Endothelial cell of umbilical vein (primary cell): ENCODE measurements around the gene DGUOK. TPM values are rescaled to one million over a fixed set of nuclear protein-coding genes. Genes with fewer than 3 reads are reported as not detected.

Source experiments
- BruUV-seq: library from RNA; stranded (reverse); fragments of 400-500 nt; replicated peaks from 2 replicates; lab custom pipeline; 2021; lab: Mats Ljungman, UMichigan
- CTCF ChIA-PET: fragments of 300-600, 350-600 bp; sonication (Branson Sonifier 250); formaldehyde crosslinking; loops from one replicate; lab custom pipeline; 2021; ENCODE audit warnings: antibody characterized with exemption, inconsistent platforms; lab: Charles Lee
- POLR2A ChIA-PET: fragments of 300-600, 350-600 bp; sonication (Branson Sonifier 250); formaldehyde crosslinking; loops from one replicate; lab custom pipeline; 2021; ENCODE audit warnings: antibody characterized with exemption, inconsistent platforms; lab: Charles Lee
- DNase-seq: peaks from one replicate; pipeline ENCODE4 v3.0.0-alpha.2; 2011; ENCODE audit warnings: low read depth, low spot score
- FAIRE-seq: peaks from 2 replicates; lab custom pipeline; 2011; peaks lifted over from hg19 to GRCh38; lab: Jason Lieb, UNC
- H2AFZ ChIP-seq: 2 replicates; pipeline ENCODE4 v1.6.0; 2012; ENCODE audit warnings: low read depth, low read length, control low read depth, inconsistent platforms
- H3K27ac ChIP-seq: 2 replicates; pipeline ENCODE4 v1.5.1; 2011; ENCODE audit warnings: low read depth, mild to moderate bottlenecking, control low read depth, low read length, moderate library complexity; ENCODE audit not compliant: insufficient read depth
- H3K27me3 ChIP-seq, 2 experiments: 2 replicates each; pipeline versions ENCODE4 v1.6.0 to v1.6.1; 2011; ENCODE audit warnings: low read length in 2 of 2, mixed read lengths in 1 of 2; ENCODE audit not compliant: control insufficient read depth in 2 of 2, insufficient read depth in 2 of 2
- H3K36me3 ChIP-seq, 2 experiments: 2 replicates in 1 of 2; 3 replicates in 1 of 2; pipeline ENCODE4 v1.5.1; 2011; ENCODE audit warnings: low read length in 2 of 2, mild to moderate bottlenecking in 1 of 2, moderate library complexity in 1 of 2; ENCODE audit not compliant: control insufficient read depth in 2 of 2, insufficient read depth in 2 of 2; ENCODE audit errors: extremely low read depth in 1 of 2
- H3K4me1 ChIP-seq: 3 replicates; pipeline ENCODE4 v1.5.1; 2011; ENCODE audit warnings: mild to moderate bottlenecking, low read length; ENCODE audit not compliant: control insufficient read depth, insufficient read depth; ENCODE audit errors: extremely low read depth
- H3K4me2 ChIP-seq: 2 replicates; pipeline ENCODE4 v1.6.1; 2011; ENCODE audit warnings: low read length, control low read depth, mixed read lengths; ENCODE audit not compliant: insufficient read depth
- H3K4me3 ChIP-seq, 3 experiments: fragments of 200-600 bp in 1 of 3; sonication (generic), shearing (Covaris generic) in 1 of 3; replicated peaks in 1 of 3; 2 replicates each; pipeline ENCODE4 v1.5.1; 2011 to 2016; ENCODE audit warnings: control low read depth in 3 of 3, low read length in 3 of 3, mild to moderate bottlenecking in 2 of 3, inconsistent platforms in 1 of 3, low read depth in 1 of 3, moderate library complexity in 1 of 3; ENCODE audit not compliant: insufficient read depth in 1 of 3
- H3K79me2 ChIP-seq: 2 replicates; pipeline ENCODE4 v1.6.0; 2012; ENCODE audit warnings: low read length, inconsistent platforms; ENCODE audit not compliant: control insufficient read depth, insufficient read depth
- H3K9ac ChIP-seq: replicated peaks from 2 replicates; pipeline ENCODE3; 2011; ENCODE audit warnings: low read length, control low read depth; ENCODE audit not compliant: insufficient read depth; ENCODE audit errors: extremely low read depth
- H3K9me1 ChIP-seq: replicated peaks from 3 replicates; pipeline ENCODE4 v1.6.0; 2011; ENCODE audit warnings: mild to moderate bottlenecking, low read length; ENCODE audit not compliant: control insufficient read depth, insufficient read depth; ENCODE audit errors: extremely low read depth
- H3K9me3 ChIP-seq: replicated peaks from 2 replicates; pipeline ENCODE4 v1.5.1; 2012; ENCODE audit warnings: low read length, inconsistent platforms; ENCODE audit not compliant: control insufficient read depth, insufficient read depth
- H4K20me1 ChIP-seq: replicated peaks from 2 replicates; pipeline ENCODE3; 2011; ENCODE audit warnings: mild to moderate bottlenecking, low read length; ENCODE audit not compliant: control insufficient read depth, insufficient read depth; ENCODE audit errors: extremely low read depth
- EZH2 ChIP-seq: IDR thresholded peaks from 2 replicates; pipeline ENCODE4 v1.6.1; 2012; ENCODE audit warnings: borderline replicate concordance, low read depth, mild to moderate bottlenecking, moderate library complexity, low read length, inconsistent platforms; ENCODE audit not compliant: severe bottlenecking
- FOS ChIP-seq: IDR thresholded peaks from 2 replicates; pipeline ENCODE4 v1.6.1; 2011; ENCODE audit warnings: mild to moderate bottlenecking, low read length, moderate library complexity, borderline replicate concordance; ENCODE audit not compliant: insufficient read depth
- GATA2 ChIP-seq: IDR thresholded peaks from 2 replicates; pipeline ENCODE4 v1.7.0; 2011; ENCODE audit warnings: low read depth, mild to moderate bottlenecking, moderate library complexity, mixed read lengths, low read length; ENCODE audit not compliant: insufficient read length, insufficient read depth
- JUN ChIP-seq: IDR thresholded peaks from 2 replicates; pipeline ENCODE4 v1.6.1; 2011; ENCODE audit warnings: borderline replicate concordance, low read depth; ENCODE audit not compliant: insufficient read length, insufficient read depth
- MYC ChIP-seq: IDR thresholded peaks from one replicate; pipeline ENCODE4 v1.6.1; 2011; ENCODE audit warnings: mild to moderate bottlenecking, low read depth, low read length
- POLR2A ChIP-seq: IDR thresholded peaks from 2 replicates; pipeline ENCODE4 v1.6.1; 2012; ENCODE audit warnings: low read depth, mild to moderate bottlenecking, control low read depth, low read length
- dilution Hi-C: fragments of 300-500 bp; cut with MboI; formaldehyde crosslinking; loops from one replicate; pipeline ENCODE4 v1.15.0; 2019; ENCODE audit warnings: low sequenced_read_pairs; ENCODE audit not compliant: extremely low pct_ligation_motif_present
- intact Hi-C: fragments of 100-400 bp; cut with micrococcal nuclease; formaldehyde crosslinking; loops from one replicate; pipeline ENCODE4 v1.10.0; 2022
- polyA plus RNA-seq, 4 experiments: library from polyadenylated mRNA; depleted of rRNA in 3 of 4; stranded (reverse) in 3 of 4; unstranded in 1 of 4; fragments of >200 nt; gene quantifications; 2 replicates each; pipeline versions ENCODE4 v1.2.1 to v1.2.3, GENCODE V29; 2011 to 2012; ENCODE audit warnings: missing spikeins in 1 of 4
- total RNA-seq: library from RNA; stranded (reverse); gene quantifications from 2 replicates; pipeline ENCODE4 v1.2.3, GENCODE V29; 2021
- TF ChIP-seq, protein P1 (sequence below): IDR thresholded peaks from 2 replicates; pipeline ENCODE4 v1.6.1; 2011; ENCODE audit not compliant: insufficient read depth, insufficient read length
- TF ChIP-seq, protein P2 (sequence below), 2 donors: IDR thresholded peaks; 1 replicate in 1 of 2; 2 replicates in 1 of 2; pipeline ENCODE4 v1.5.1; 2011; ENCODE audit warnings: low read length in 2 of 2, mild to moderate bottlenecking in 2 of 2, moderate library complexity in 2 of 2, control low read depth in 1 of 2, inconsistent platforms in 1 of 2, low read depth in 1 of 2; ENCODE audit not compliant: insufficient read depth in 1 of 2; ENCODE audit errors: extremely low read depth in 1 of 2

The DGUOK gene
- total and polyA plus RNA-seq, 2 donors (not counting 3 experiments of a cell fraction or from before 2014, with no cell fraction given), result 51.8 to 77.5 TPM

DNA sequence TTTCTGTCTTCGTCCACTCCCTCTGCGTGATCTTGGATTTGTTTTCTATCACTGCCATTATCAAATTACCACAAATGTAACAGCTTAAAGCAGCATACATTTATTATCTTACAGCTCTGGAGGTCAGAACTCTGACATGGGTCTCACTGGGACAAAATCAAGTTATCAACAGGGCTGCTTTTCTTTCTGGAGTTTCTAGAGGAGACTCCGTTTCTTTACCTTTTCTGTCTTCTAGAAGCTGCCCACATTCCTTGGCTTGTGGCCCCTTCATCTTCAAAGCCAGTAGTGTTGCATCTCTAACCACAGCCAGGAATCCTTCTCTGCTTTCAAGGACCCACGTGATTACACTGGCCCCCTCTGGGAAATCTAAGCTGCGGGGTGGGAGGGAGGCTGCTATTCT is 36.1 kb downstream of the DGUOK start:
- Histone ChIP-seq H3K4me1 (no peaks in the 10 kb centered on the region), H4K20me1 (no peaks in the 10 kb centered on the region), H3K79me2 (no peaks in the 10 kb centered on the region), H3K27me3 (no peaks in the 10 kb centered on the region), H3K27ac (no peak overlapping the region), H3K9ac (no peak overlapping the region), H3K36me3 (peaks cover 2% of the 10 kb centered on the region in 2 experiments), H3K9me3 (no peaks in the 10 kb centered on the region), H3K4me3 (no peak overlapping the region), H3K4me2 (no peak overlapping the region), H3K9me1 (no peaks in the 10 kb centered on the region), H2AFZ (no peak overlapping the region)
- BruUV-seq, result no TSS peak
- no peak for DNase-seq
- TF ChIP-seq FOS (no peak), JUN (no peak)
- TF ChIP-seq, protein P1, sequence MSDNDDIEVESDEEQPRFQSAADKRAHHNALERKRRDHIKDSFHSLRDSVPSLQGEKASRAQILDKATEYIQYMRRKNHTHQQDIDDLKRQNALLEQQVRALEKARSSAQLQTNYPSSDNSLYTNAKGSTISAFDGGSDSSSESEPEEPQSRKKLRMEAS, result no peak
- FAIRE-seq, result no peak
- intact Hi-C loops, result no loop called here
- CTCF ChIA-PET, result interaction anchor here (1.7 kb wide), 1 partner anchor 8 kb away, joined by 5 read pairs; no protein-coding TSS in a partner anchor
- POLR2A ChIA-PET, result no interaction called here
- dilution Hi-C loops, result no loop called here

DNA sequence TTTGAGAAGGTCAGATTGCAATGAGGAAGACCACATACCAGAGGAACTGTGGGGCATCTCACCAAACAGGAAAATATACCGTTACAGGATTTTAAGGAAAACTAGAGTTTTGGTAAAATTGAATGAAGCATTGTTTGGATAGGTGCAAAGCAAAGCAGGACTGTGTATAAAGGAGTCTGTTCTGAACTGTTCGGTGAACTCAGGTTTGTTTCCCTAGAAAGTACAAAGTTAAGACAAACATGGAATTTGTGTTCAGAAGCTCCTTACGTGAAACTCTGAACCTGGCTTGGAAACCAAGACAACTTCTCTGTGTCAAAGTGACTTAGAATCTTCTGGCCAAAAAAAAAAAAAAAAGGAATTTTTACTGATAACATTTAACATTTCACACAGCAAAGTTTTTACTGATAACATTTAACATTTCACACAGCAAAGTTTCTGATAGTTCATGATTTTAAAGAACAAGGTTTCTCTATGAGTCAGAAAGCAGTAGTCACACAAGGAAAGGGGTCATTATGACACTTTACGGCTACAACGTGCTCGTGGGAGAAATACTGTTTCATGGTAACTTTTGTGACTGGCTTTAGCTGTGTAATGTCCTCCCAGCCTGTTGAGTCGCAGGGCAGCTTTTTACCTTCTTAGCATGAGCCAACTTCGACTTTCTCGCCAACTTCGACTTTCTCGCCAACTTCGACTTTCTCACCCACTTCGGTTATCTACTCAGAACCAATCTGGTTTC is 36.9 kb downstream of the DGUOK start:
- no peaks in the 10 kb centered on the region for H4K20me1 ChIP-seq

More for the DNA sequence above, 36.9 kb downstream of the DGUOK start:
- no peak overlapping the region for H2AFZ ChIP-seq
- intact Hi-C loops, result no loop called here
- FAIRE-seq, result no peak
- no peaks in the 10 kb centered on the region for H3K4me1 ChIP-seq
- POLR2A ChIA-PET, result no interaction called here
- no peaks in the 10 kb centered on the region for H3K9me3 ChIP-seq
- no peak for DNase-seq
- no peak overlapping the region for H3K4me2 ChIP-seq
- no peaks in the 10 kb centered on the region for H3K27me3 ChIP-seq
- CTCF ChIA-PET, result interaction anchor here (0.6 to 1.7 kb wide), 3 partner anchors 9 to 25 kb away, joined by 3 to 5 read pairs (median 4); no protein-coding TSS in a partner anchor
- TF ChIP-seq FOS, result no peak
- no peak for TF ChIP-seq GATA2
- TF ChIP-seq, protein P2, sequence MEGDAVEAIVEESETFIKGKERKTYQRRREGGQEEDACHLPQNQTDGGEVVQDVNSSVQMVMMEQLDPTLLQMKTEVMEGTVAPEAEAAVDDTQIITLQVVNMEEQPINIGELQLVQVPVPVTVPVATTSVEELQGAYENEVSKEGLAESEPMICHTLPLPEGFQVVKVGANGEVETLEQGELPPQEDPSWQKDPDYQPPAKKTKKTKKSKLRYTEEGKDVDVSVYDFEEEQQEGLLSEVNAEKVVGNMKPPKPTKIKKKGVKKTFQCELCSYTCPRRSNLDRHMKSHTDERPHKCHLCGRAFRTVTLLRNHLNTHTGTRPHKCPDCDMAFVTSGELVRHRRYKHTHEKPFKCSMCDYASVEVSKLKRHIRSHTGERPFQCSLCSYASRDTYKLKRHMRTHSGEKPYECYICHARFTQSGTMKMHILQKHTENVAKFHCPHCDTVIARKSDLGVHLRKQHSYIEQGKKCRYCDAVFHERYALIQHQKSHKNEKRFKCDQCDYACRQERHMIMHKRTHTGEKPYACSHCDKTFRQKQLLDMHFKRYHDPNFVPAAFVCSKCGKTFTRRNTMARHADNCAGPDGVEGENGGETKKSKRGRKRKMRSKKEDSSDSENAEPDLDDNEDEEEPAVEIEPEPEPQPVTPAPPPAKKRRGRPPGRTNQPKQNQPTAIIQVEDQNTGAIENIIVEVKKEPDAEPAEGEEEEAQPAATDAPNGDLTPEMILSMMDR (IDR thresholded peaks at IDR 0.05; ENCODE audit: extremely low read depth in 1 of 2, insufficient read depth in 1 of 2, low read depth in 1 of 2, low read length in 2 of 2), result no peak
- no peak for TF ChIP-seq JUN
- TF ChIP-seq EZH2, result no peak
- TF ChIP-seq POLR2A, result no peak
- TF ChIP-seq, protein P1, result no peak
- no peak for TF ChIP-seq MYC
- peaks cover 0 to 2% of the 10 kb centered on the region in 2 experiments for H3K36me3 ChIP-seq
- no peaks in the 10 kb centered on the region for H3K9me1 ChIP-seq
- dilution Hi-C loops, result no loop called here
- no TSS peak for BruUV-seq
- no peaks in the 10 kb centered on the region for H3K79me2 ChIP-seq
- H3K4me3 ChIP-seq, result no peak overlapping the region
- H3K9ac ChIP-seq, result no peak overlapping the region
- no peak overlapping the region for H3K27ac ChIP-seq
